Measurements from ENCODE around the gene RHOBTB1.

The RHOBTB1 gene

GRCh38 chr10:60869652-60870415, 74.2 kb downstream of the RHOBTB1 start:
- no peak overlapping the region for H3K4me3 ChIP-seq (ENCODE audit: low read depth, low read length)
- no peak for TF ChIP-seq CTCF (IDR thresholded peaks at IDR 0.05; ENCODE audit: low read depth, low read length)

GRCh38 chr10:60868946-60869345, 75.0 kb downstream of the RHOBTB1 start:
- H3K4me3 ChIP-seq (ENCODE audit: low read depth, low read length): no peak overlapping the region
- no peak for TF ChIP-seq CTCF (IDR thresholded peaks at IDR 0.05; ENCODE audit: low read depth, low read length)

DNA sequence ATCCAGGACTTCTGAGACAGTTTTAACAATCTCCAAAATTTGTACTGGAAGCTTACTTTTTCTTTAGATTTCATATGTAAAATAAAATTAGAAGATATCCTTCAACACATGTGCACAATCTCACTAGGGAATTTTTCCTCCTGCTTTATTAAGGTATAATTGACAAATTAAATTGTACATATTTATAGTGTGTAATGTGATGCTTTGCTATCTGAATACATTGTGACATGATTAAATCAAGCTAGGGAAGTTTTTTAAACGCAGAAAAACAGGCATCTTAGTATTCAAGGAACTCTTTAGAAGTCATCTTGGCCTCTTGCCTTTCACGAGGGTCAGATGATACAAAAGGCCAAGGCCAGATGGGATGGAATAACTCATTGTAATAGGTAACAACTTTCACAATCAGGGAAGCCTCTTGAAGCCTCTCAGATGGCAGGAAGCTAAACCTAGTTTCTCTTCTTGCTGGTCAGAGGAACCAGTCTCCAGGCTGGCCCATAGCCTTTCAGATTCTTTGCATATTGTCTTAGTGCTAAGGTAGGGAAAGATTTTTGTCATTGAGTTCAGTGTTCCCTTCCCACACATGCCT, 78.7 kb downstream of the RHOBTB1 start:
- no peak overlapping the region for H3K4me3 ChIP-seq (ENCODE audit: low read depth, low read length)
- TF ChIP-seq CTCF (IDR thresholded peaks at IDR 0.05; ENCODE audit: low read depth, low read length): no peak

- no peak for TF ChIP-seq CTCF (IDR thresholded peaks at IDR 0.05; ENCODE audit: low read depth, low read length)
- no peak overlapping the region for H3K4me3 ChIP-seq (ENCODE audit: low read depth, low read length)
Observed at GRCh38 chr10:60863796-60864195, 80.2 kb downstream of the RHOBTB1 start.

DNA sequence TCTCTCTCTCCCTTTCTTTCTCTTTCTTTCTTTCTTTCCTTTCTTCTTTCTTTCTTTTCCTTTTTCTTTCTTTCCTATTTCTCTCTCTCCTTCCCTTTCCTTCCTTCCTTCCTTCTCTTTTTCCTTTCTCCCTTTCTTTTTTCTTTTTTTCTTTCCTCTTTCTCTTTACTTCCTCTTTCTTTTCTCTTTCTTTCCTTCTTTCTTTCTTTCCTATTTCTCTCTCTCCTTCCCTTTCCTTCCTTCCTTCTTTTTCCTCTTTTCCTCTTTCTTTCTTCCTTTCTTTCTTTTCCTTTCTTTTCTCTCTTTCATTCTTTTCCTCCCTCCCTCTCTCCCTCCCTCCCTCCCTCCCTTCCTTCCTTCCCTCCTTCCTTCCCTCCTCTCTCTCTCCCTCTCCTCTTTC, 81.5 kb downstream of the RHOBTB1 start:
- H3K4me3 ChIP-seq (ENCODE audit: low read depth, low read length): no peak overlapping the region
- no peak for TF ChIP-seq CTCF (IDR thresholded peaks at IDR 0.05; ENCODE audit: low read depth, low read length)

DNA sequence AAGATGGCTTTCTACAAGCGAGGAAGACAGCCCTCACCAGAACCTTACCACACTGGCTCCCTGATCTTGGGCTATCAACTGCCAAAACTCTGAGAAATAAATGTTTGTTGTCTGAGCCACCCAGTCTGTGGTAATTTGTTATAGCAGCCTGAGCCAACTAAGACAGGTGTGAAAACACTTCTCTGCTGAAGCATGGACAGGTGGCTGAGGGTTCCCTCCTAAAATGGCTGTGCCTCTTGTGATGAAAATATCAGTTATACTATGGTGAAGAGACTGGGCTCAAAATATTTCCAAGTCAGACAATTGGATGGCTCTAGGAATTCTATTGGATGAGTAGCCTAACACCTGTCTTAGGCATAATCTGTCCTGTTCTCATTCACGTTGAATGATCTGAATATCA, 87.6 kb downstream of the RHOBTB1 start:
- no peak for TF ChIP-seq CTCF (IDR thresholded peaks at IDR 0.05; ENCODE audit: low read depth, low read length)
- no peak overlapping the region for H3K4me3 ChIP-seq (ENCODE audit: low read depth, low read length)

DNA sequence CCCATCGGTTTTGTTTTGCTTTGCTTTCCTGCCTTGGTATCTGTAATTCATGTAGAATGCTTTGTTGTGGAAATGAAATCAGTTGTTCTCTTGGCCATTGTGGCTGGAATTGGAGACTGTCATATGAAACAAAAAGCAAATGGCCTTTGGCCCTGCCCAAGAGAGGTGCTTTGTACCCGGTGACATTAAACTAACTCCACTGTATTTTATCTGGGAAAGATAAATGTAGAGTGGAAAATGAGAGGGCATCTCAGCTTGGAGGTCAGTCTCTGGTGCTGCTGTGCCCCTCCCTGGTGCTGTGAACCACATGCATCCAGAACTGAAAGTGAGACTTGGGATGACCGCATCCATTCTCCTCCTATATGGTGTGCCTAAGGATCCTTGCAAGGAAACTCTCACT, 90.3 kb downstream of the RHOBTB1 start:
- no peak overlapping the region for H3K4me3 ChIP-seq (ENCODE audit: low read depth, low read length)
- TF ChIP-seq CTCF (IDR thresholded peaks at IDR 0.05; ENCODE audit: low read depth, low read length): no peak
